ENCODE results near the gene CCHCR1. TPM values are rescaled to one million over a fixed set of nuclear protein-coding genes. Genes with fewer than 3 reads are reported as not detected.

Gene CCHCR1
- total and polyA plus RNA-seq, 2 of the 8 experiments (the other 6 are each of a cell fraction or from before 2014, with no cell fraction given): 20.9 to 38.0 TPM

- no peak overlapping the region for H3K56ac ChIP-seq (replicated peaks; ENCODE audit: insufficient read length, low read depth, low read length)
- no peak overlapping the region for H3K4ac ChIP-seq (replicated peaks; ENCODE audit: insufficient read length, low read depth, low read length)
- TF ChIP-seq RAD21 (IDR thresholded peaks at IDR 0.05 in 1 of 2, conservative IDR thresholded peaks at IDR 0.05 in 1 of 2; ENCODE audit: low read depth in 2 of 2, low read length in 2 of 2): peak; percentile 5 to 18; a peak in 1 of 4 replicates
- peak in 2 of 3 experiments; percentile 13 to 14; a peak in 2 of 4 replicates for TF ChIP-seq CTCF (IDR thresholded peaks at IDR 0.05; ENCODE audit: control extremely low read depth in 1 of 3, insufficient read depth in 1 of 3, low read depth in 1 of 3, low read length in 3 of 3)
- TF ChIP-seq BCL11A (IDR thresholded peaks at IDR 0.05; ENCODE audit: low read depth in 2 of 2, low read length in 2 of 2): no peak
- no peaks in the 10 kb centered on the region for H3K79me1 ChIP-seq (ENCODE audit: low read depth, low read length)
- no peak overlapping the region for H3K4me3 ChIP-seq (ENCODE audit: extremely low read depth in 1 of 4, insufficient read depth in 2 of 4, low read depth in 3 of 4, low read length in 4 of 4)
- H3K79me2 ChIP-seq (ENCODE audit: control insufficient read depth in 1 of 2, insufficient read depth in 2 of 2, low read length in 2 of 2): no peaks in the 10 kb centered on the region
- DNase-seq (ENCODE audit: low read depth in 1 of 2, low spot score in 2 of 2): no peak
- no peak overlapping the region for H3K9ac ChIP-seq (replicated peaks in 1 of 4; ENCODE audit: extremely low read depth in 1 of 4, low read depth in 3 of 4, low read length in 3 of 4)
- H2BK20ac ChIP-seq (ENCODE audit: low read length): no peak overlapping the region
- H3K14ac ChIP-seq (ENCODE audit: insufficient read length): no peak overlapping the region
- WGBS, 2 experiments (ENCODE audit: extremely low coverage in 1 of 2, insufficient coverage in 1 of 2, insufficient read length in 1 of 2, insufficient replicate concordance in 2 of 2, low coverage in 1 of 2, low lambda C conversion rate in 2 of 2, missing lambda C conversion rate in 1 of 2): 68% methylated on average over 10 of the region's 11 CpGs; no CpG with 5 or more reads in 1 of the 2 experiments
- no peaks in the 10 kb centered on the region; the same call in 1 of the 2 replicates for H3K23me2 ChIP-seq (ENCODE audit: low read depth, low read length)
- no peak overlapping the region for H2AK5ac ChIP-seq (ENCODE audit: low read depth, low read length)
- H4K91ac ChIP-seq (replicated peaks; ENCODE audit: insufficient read length, low read length): no peak overlapping the region
- peaks cover 0 to 11% (median 3%) of the 10 kb centered on the region in 4 experiments; a peak in 3 of 7 replicates for H3K27me3 ChIP-seq (replicated peaks in 1 of 4; ENCODE audit: control insufficient read depth in 3 of 4, extremely low read depth in 1 of 4, insufficient read depth in 3 of 4, low read length in 3 of 4)
- H2AFZ ChIP-seq (ENCODE audit: low read length): peak overlapping the region; percentile 46; the same call in 1 of the 2 replicates
- no peak overlapping the region for H4K5ac ChIP-seq (ENCODE audit: insufficient read length, low read depth, low read length)
- peaks cover 0 to 20% (median 8%) of the 10 kb centered on the region in 4 experiments; a peak in 6 of 7 replicates for H3K4me1 ChIP-seq (replicated peaks in 1 of 4; ENCODE audit: control insufficient read depth in 3 of 4, insufficient read depth in 4 of 4, low read length in 3 of 4)
- H2BK5ac ChIP-seq (ENCODE audit: low read depth, low read length): no peak overlapping the region
- H4K8ac ChIP-seq (ENCODE audit: extremely low read depth, insufficient read depth, low read length): no peak overlapping the region
- H2BK120ac ChIP-seq (replicated peaks; ENCODE audit: low read depth, low read length): no peak overlapping the region
- H3K36me3 ChIP-seq (ENCODE audit: control insufficient read depth in 2 of 4, insufficient read depth in 4 of 4, low read length in 3 of 4): no peaks in the 10 kb centered on the region
- no peak overlapping the region for H2BK12ac ChIP-seq (ENCODE audit: low read depth, low read length)
- FAIRE-seq: no peak
- H3K23ac ChIP-seq (ENCODE audit: insufficient read length): no peak overlapping the region
- H3K27ac ChIP-seq (ENCODE audit: low read depth, low read length): no peak overlapping the region
- H3K9me3 ChIP-seq (ENCODE audit: insufficient read depth in 2 of 2, low read depth in 1 of 2, low read length in 1 of 2): no peaks in the 10 kb centered on the region
- no peak overlapping the region for H3K18ac ChIP-seq (ENCODE audit: extremely low read depth, low read length)
- ChIA-PET CTCF (ENCODE audit: partially characterized antibody) (interaction anchor here (0.8 to 10.6 kb wide), 13 partner anchors 9 to 380 kb away, joined by 3 to 187 read pairs (median 4); no protein-coding TSS in a partner anchor), POLR2A (ENCODE audit: partially characterized antibody) (interaction anchor here (1.0 to 1.3 kb wide), 4 partner anchors 19 to 196 kb away, joined by 3 to 4 read pairs (median 4); no protein-coding TSS in a partner anchor)
- no peaks in the 10 kb centered on the region for H4K20me1 ChIP-seq (replicated peaks in 1 of 2; ENCODE audit: control insufficient read depth in 1 of 2, insufficient read depth in 2 of 2, low read length in 2 of 2)
- H3K4me2 ChIP-seq (ENCODE audit: insufficient read depth in 1 of 2, low read depth in 2 of 2, low read length in 2 of 2): peak overlapping the region in 1 of 2 experiments; percentile 20; a peak in 1 of 4 replicates
- no peak overlapping the region for H2BK15ac ChIP-seq (ENCODE audit: low read length)
Measured at GRCh38 chr6:31110825-31111582, 46.6 kb downstream of the CCHCR1 start.
